Right renal cortex interstitium (tissue), 3 donors: Measurements from ENCODE around the gene DNAAF5. TPM values are rescaled to one million over a fixed set of nuclear protein-coding genes. Genes with fewer than 3 reads are reported as not detected.
"Not testable (repeated sequence)": the region's sequence is repeated elsewhere in the genome, so short reads cannot be mapped to it uniquely, and the experiment has no call there.

Experiments
- DNase-seq, 3 donors: peaks; one replicate each; pipeline ENCODE4 v3.0.0-alpha.2; 2013; ENCODE audit warnings: low read depth in 3 of 3, low spot score in 2 of 3
- polyA plus RNA-seq, 3 donors: library from polyadenylated mRNA; unstranded; fragments of 120-200 nt; gene quantifications; one replicate each; pipeline ENCODE4 v1.2.1, GENCODE V29; 2013; ENCODE audit not compliant: insufficient read length in 3 of 3

DNAAF5 gene
- polyA plus RNA-seq, 3 donors, result 27.7 to 29.2 (median 28.0) TPM

- no peak for DNase-seq
These were observed 2.1 kb downstream of the DNAAF5 start for GRCh38 chr7:728602-729001.

GRCh38 chr7:729140-730000 lies 2.9 kb downstream of the DNAAF5 start:
- DNase-seq, result no peak

DNA sequence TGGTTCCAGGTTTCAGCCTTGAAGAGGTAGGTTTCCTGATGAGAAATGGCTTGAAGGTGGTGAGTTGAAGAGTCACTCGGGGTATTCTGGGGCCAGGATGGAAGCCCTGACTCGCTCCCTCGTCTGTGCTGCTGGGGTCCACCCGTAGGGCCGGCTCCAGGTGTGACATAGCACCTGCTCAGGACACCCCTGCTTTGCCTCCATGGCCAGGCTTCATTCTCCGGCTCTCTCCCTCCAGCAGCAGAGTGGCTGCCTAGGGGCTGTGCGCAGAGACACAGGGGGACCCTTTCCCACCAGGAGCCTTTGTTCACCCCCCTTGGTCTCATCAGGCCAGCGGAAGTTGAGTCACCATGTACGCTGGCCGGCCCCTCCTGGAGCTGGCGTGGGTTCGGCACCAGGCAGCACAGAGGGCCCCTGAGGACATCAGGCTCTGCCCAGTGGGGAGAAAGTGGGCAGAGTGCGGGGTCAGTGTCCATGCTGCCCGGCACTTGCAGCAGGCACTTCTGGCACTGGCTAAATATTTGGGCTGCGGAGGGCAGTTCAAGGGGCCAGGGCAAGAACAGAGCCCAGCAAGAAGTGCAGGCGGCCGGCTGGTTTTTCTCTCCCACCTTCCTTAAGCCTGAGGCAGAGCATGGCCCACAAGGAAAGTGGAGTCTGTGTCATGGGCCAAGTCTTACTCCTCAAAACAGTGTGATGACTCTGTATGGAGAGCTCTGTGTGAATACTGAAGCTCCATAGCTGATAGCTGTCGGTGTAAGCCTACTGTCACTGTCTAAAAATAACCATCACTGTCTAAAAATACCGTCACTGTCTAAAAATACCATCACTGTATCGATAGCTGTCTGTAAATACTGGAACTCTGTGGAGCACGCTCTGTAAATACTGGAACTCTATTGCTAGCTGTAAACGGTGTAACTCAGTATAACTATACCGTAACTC lies 4.3 kb downstream of the DNAAF5 start:
- DNase-seq, result no peak

GRCh38 chr7:731440-732085 lies 5.1 kb downstream of the DNAAF5 start:
- DNase-seq, result no peak

DNA sequence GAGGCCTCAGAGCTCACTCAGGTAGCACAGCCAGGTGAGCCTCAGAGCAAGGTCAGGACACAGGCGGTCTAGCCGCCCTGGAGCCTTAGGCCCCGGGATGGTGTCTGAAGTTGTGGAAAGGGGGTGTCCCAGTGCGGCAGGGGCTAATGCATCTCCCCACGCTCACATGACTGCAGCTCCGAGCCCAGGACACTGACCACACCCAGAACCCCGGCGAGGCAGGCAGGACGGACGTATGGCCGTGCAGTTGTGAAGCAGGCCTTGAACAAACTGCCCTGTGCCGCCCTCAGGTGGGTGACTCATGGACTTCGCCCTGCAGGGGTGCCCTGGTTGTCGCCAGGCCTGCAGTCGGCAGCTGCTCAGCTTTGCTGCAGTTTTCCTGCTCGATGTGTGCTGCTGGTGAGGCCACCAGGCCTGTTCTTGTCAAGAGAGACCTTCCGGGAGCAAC lies 5.6 kb downstream of the DNAAF5 start:
- no peak for DNase-seq

DNA sequence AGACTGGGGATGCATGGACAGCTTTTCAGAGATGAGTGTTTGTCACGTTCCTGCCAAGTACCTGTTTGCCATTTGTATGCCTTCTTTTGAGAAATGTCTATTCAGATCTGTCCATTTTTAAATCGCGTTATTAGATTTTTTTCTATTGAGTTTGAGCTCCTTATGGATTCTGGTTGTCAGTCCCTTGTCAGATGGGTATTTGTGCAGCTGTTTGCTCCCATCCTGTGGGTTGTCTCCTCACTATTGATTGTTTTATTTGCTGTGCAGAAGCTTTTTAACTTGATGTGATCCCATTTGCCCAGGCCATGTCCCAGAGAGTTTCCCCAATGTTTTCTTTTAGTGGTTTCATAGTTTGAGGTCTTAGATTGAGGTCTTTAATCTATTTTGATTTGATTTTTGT lies 6.1 kb downstream of the DNAAF5 start:
- DNase-seq, result no peak

DNA sequence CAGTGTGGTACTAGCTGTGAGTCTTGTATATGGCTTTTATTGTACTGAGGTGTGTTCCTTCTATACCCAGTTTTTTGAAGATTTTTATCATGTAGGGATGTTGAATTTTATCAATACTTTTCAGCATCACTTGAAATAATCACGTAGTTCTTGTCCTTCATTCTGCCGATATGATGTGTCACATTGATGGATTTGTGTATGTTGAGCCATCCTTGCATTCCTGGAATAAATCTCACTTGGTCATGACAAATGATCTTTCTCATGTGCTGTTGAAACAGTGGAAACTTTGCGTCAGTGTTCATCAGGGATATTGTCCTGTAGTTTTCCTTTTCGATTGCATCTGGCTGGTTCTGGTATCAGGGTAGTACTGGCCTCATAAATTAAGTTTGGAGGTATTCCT lies 7.7 kb downstream of the DNAAF5 start:
- DNase-seq, result no peak

DNA sequence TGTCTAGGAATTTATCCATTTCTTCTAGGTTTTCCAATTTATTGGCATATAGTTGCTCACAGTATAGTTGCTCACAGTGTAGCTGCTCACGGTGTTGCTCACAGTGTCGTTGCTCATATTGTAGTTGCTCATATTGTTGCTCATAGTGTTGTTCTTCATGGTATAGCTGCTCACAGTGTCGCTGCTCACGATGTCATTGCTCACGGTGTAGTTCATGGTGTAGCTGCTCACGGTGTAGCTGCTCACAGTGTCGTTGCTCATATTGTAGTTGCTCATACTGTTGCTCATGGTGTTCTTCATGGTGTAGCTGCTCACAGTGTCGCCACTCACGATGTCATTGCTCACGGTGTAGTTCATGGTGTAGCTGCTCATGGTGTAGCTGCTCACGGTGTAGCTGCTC lies 8.3 kb downstream of the DNAAF5 start:
- DNase-seq, result no peak

DNA sequence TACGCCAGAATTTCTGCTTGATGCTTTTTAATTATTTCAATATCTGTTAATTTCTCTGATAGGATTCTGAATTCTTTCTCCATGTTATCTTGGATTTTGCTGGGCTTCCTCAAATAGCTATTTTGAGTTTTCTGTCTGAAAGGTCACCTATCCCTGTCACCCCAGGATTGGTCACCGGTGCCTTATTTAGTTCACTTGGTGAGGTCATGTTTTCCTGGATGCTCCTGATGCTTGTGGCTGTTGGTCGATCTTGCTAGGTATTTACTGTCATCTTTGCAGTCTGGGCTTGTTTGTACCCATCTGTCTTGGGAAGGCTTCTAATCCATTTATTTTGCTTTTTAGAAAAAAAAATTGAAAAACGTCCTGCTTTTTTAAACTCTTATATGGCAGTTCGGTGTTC lies 11.7 kb downstream of the DNAAF5 start:
- no peak for DNase-seq

GRCh38 chr7:738723-739454 lies 12.4 kb downstream of the DNAAF5 start:
- DNase-seq, result no peak

- no peak for DNase-seq
These were observed 13.0 kb downstream of the DNAAF5 start for GRCh38 chr7:739455-739982.

DNA sequence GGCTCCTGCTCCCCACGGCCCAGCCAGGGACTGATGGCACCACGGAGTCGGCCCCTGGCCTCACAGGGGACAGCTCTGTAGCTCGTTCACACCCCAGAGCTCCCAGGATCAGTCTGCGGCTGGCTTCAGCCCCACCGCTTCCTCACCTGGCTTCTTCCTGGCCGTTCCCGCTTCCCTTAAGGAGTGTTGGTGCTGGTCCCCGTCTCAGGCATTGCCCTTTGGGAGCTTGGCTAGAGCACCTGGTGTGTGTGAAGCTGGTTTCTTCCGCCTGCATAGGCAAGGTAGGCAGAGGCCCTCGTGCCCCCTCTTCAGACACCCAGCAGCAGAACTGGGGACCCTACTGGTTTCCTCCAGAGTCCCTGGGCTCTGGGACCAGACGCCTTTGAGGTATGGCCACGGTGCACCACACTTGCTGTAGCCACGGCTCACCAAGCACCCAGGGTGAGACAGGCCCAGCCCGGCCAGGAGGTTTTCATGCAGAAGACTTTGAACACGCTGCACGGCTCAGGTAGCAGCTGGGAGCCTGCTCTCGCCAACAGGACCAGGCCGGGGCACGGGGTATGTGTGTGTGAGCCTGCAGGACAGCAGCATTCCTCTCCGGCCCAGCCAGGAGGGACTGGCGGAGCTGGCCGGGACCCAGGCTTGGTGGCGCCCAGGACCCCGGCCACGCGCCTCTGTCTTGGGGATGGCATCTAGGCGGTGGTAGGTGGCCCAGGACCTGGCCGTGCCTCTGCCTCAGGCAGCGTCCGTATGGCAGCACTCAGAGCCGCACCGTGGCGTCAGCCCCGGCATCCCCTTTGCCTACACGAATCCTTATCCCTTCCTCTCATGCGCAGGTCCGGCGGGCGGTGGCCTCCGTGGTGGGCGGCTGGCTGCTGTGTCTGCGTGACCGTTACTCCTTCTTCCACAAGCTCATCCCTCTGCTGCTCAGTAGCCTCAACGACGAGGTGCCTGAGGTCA lies 13.8 kb downstream of the DNAAF5 start:
- no peak for DNase-seq

DNA sequence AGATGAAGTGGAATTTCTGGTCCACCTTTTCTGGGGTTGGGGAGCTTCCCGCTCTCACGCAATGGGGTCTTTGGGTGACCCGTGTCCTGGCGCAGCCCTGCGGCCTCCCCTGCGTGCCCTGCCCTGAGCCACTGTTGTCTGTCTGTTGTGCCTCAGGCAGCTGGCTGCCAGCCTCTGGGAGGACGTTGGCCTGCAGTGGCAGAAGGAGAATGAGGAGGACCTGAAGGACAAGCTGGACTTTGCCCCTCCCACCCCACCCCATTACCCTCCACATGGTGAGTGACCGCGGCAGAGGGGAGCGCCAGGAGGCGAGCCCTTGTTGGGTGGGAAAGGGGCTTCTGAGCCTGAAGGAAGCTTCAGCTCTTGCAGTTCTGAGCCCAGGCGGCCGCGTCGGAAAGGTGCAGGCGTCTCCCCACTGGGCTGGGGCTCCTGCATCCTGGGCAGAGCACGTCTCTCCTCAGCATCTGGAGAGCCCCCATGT lies 14.7 kb downstream of the DNAAF5 start:
- no peak for DNase-seq

DNA sequence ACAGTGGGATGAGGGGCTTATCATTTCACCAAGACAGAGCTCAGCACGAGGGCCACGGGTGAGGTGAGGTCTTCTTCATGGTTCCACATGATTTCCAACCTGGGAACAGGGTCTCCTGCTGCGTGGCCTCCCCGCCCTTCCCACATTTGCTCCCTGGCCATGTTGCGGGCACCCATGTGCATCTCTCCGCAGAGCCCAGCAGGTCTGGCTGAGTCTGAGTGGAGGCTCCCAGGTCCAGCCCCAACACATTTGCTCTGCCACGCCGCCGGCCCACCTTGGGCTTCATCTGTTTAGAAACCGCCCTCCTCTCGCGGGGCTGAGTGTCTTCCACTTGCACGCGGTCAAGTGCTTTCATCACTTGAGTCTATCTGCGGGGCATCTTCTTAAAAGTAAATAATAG lies 15.4 kb downstream of the DNAAF5 start:
- no peak for DNase-seq

GRCh38 chr7:742791-743190 lies 16.3 kb downstream of the DNAAF5 start:
- no peak for DNase-seq

- not testable (repeated sequence) for DNase-seq
These were observed 17.0 kb downstream of the DNAAF5 start for GRCh38 chr7:743341-744127.

DNA sequence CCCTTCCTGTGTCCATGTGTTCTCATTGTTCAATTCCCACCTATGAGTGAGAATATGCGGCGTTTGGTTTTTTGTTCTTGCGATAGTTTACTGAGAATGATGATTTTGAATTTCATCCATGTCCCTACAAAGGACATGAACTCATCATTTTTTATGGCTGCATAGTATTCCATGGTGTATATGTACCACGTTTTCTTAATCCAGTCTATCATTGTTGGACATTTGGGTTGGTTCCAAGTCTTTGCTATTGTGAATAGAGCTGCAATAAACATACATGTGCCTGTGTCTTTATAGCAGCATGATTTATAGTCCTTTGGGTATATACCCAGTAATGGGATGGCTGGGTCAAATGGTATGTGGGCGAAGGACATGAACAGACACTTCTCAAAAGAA lies 17.6 kb downstream of the DNAAF5 start:
- not testable (repeated sequence) for DNase-seq

DNA sequence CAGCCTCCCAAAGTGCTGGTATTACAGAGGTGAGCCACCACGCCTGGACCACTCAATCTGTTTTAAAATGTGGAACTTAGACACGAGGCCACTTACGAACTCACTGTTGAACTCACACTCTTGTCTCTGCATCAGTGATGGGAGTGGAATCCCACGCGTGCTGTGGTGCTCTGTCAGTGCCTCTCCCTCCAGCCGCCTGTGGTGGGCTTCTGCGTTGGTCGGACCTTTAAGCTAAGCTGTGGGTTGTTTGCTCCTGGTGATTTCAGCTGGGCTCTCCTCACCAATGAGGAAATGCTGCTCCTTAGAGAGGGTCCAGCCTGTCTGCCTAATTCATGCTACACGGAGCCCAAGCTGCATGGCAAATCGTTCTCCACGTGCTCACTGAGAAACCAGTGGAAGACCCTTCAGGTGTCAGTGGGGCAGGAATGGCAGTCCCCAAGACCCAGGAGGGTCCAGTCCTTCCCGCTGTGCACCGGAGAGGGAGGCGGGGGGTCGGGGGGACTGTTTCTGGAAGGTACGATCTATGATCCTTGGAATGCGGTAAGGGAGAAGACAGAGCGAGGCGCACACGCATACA lies 18.4 kb downstream of the DNAAF5 start:
- DNase-seq, result no peak
